Astrocyte (in vitro differentiated cells and primary cell): ENCODE results near the gene SLC6A19.

ENCODE experiments used
- EZH2 ChIP-seq: IDR thresholded peaks from 2 replicates; pipeline ENCODE4 v1.6.1; 2012; ENCODE audit warnings: mild to moderate bottlenecking, low read length, inconsistent platforms; ENCODE audit not compliant: insufficient read depth
- TF ChIP-seq, protein P1 (sequence below): IDR thresholded peaks from 2 replicates; pipeline ENCODE4 v1.5.1; 2011; ENCODE audit warnings: low read depth, mild to moderate bottlenecking, inconsistent platforms, low read length, moderate library complexity; ENCODE audit not compliant: insufficient read depth

DNA sequence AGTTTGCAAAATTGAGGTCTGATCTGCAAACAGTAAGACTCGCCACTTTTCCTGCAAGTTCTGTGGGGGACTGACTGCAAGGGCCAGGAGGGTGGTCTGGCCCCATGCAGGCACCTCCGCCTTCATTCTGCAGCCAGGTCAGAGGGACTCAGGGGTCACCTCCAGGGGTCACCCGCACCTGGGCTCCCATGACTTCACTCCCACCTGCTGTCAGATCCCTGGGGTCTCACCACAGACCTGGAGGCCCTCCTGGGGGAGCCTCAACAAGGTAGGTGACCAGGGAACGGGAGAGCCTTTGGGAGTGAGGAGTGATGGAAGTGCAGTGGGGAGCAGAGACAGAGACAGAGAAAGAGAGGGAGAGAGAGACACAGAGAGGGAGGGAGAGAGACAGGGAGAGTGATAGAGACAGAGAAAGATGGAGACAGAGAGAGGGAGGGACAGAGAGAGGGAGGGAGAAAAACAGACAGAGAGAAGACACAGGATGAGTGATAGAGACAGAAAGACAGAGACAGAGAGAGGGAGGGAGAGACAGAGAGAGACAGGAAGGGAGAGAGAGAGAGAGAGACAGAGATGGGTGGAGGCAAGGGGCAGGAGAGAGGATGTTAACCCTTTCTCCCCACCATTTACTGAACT is 41.5 kb upstream of the SLC6A19 start:
- TF ChIP-seq, protein P1, sequence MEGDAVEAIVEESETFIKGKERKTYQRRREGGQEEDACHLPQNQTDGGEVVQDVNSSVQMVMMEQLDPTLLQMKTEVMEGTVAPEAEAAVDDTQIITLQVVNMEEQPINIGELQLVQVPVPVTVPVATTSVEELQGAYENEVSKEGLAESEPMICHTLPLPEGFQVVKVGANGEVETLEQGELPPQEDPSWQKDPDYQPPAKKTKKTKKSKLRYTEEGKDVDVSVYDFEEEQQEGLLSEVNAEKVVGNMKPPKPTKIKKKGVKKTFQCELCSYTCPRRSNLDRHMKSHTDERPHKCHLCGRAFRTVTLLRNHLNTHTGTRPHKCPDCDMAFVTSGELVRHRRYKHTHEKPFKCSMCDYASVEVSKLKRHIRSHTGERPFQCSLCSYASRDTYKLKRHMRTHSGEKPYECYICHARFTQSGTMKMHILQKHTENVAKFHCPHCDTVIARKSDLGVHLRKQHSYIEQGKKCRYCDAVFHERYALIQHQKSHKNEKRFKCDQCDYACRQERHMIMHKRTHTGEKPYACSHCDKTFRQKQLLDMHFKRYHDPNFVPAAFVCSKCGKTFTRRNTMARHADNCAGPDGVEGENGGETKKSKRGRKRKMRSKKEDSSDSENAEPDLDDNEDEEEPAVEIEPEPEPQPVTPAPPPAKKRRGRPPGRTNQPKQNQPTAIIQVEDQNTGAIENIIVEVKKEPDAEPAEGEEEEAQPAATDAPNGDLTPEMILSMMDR = no peak
- no peak for TF ChIP-seq EZH2
